ENCODE data around the gene GMDS. TPM values are rescaled to one million over a fixed set of nuclear protein-coding genes. Genes with fewer than 3 reads are reported as not detected.

The GMDS gene
- total and polyA plus RNA-seq, 2 of the 4 experiments (the other 2 are of a cell fraction) = 7.3 to 21.9 TPM

DNA sequence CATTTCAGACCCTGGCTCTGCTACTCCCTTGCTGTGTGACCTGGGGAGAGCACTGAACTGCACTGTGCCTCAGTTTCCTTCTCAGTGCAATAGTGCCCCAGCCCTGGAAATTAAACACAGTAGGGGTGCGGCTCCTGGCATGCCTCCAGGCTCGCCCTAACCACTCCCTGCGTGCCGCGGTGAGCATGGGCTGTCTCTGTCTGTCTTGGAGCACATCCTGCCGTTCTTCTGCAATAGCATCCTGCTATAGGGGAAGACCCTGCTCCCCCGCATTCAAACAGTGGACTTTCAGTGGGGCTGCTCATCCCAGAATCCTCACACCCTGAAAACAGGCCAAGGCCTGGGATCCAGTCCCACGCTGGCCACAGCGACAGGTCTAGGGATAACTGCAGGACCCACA is 506.2 kb downstream of the GMDS start:
- Histone ChIP-seq H3K79me1 (ENCODE audit: low read depth in 1 of 2, low read length in 2 of 2) (no peaks in the 10 kb centered on the region), H3K14ac (replicated peaks; ENCODE audit: low read depth, low read length) (no peak overlapping the region), H3K4ac (ENCODE audit: low read depth, low read length) (no peak overlapping the region), H2AK5ac (ENCODE audit: low read depth, low read length) (no peak overlapping the region), H3K4me3 (ENCODE audit: insufficient read depth, low read depth, low read length) (no peak overlapping the region), H2BK20ac (ENCODE audit: low read depth, low read length) (no peak overlapping the region), H3K36me3 (ENCODE audit: control insufficient read depth, insufficient read depth, low read length) (no peaks in the 10 kb centered on the region), H3K23ac (ENCODE audit: low read depth, low read length) (no peak overlapping the region), H4K91ac (ENCODE audit: insufficient read depth, low read depth, low read length) (no peak overlapping the region), H3K9ac (ENCODE audit: low read depth, low read length) (no peak overlapping the region), H2AK9ac (replicated peaks; ENCODE audit: low read depth, low read length, poor library complexity) (no peak overlapping the region), H4K8ac (ENCODE audit: low read depth in 2 of 2, low read length in 2 of 2) (no peak overlapping the region), H2BK120ac (ENCODE audit: low read depth, low read length) (no peak overlapping the region), H2BK5ac (ENCODE audit: low read depth, low read length, poor library complexity, severe bottlenecking) (no peak overlapping the region), H3K27ac (ENCODE audit: insufficient read depth, low read length) (no peak overlapping the region), H4K20me1 (ENCODE audit: insufficient read depth, low read length) (no peaks in the 10 kb centered on the region), H3K18ac (ENCODE audit: low read depth, low read length) (no peak overlapping the region), H3K56ac (ENCODE audit: extremely low read depth, insufficient read depth, low read length) (no peak overlapping the region), H3K4me1 (ENCODE audit: control insufficient read depth, insufficient read depth, low read length) (no peaks in the 10 kb centered on the region), H3K9me3 (ENCODE audit: control insufficient read depth, insufficient read depth, low read length) (no peaks in the 10 kb centered on the region), H3K4me2 (ENCODE audit: low read depth, low read length) (no peak overlapping the region), H2AFZ (replicated peaks; ENCODE audit: low read length, poor library complexity) (no peak overlapping the region), H3K27me3 (ENCODE audit: control insufficient read depth, insufficient read depth, low read length) (no peaks in the 10 kb centered on the region), H4K5ac (ENCODE audit: low read depth, low read length) (no peak overlapping the region), H2BK15ac (ENCODE audit: low read depth, low read length) (no peak overlapping the region), H3K9me1 (ENCODE audit: insufficient read depth, low read length) (peaks cover 8% of the 10 kb centered on the region)
- WGBS, 2 experiments (ENCODE audit: extremely low coverage in 2 of 2, insufficient read length in 1 of 2) = 92% methylated on average over 7 of the region's 9 CpGs; no CpG with 5 or more reads in 1 of the 2 experiments
- dilution Hi-C loops (cut with HindIII; ENCODE audit: low sequenced_read_pairs, unreplicated experiment) = no loop called here
- ATAC-seq (ENCODE audit: low read depth) = no peak
- no TSS peak for BruUV-seq (replicated peaks)
- no peak for TF ChIP-seq FOS (IDR thresholded peaks at IDR 0.05; ENCODE audit: low read depth, low read length)
- no peak for TF ChIP-seq NFE2L2 (IDR thresholded peaks at IDR 0.05; ENCODE audit: low read depth, low read length)
- TF ChIP-seq CHD1 (IDR thresholded peaks at IDR 0.05; ENCODE audit: low read depth, low read length) = no peak
- TF ChIP-seq CEBPB (IDR thresholded peaks at IDR 0.05; ENCODE audit: low read depth, low read length) = no peak
- no peak for TF ChIP-seq RAD21 (IDR thresholded peaks at IDR 0.05; ENCODE audit: low read length)
- intact Hi-C loops (cut with micrococcal nuclease) = no loop called here
- CTCF ChIA-PET = no interaction called here
- in situ Hi-C loops (cut with MboI; ENCODE audit: low sequenced_read_pairs) = no loop called here
- DNase-seq = no peak
- POLR2A ChIA-PET (ENCODE audit: unreplicated experiment) = no interaction called here
